Right forelimb (tissue), 1 donor: ENCODE data around the gene FPR1.

Source experiments
- DNase-seq: peaks from one replicate; pipeline ENCODE4 v3.0.0-alpha.2; 2018

FPR1 gene

DNA sequence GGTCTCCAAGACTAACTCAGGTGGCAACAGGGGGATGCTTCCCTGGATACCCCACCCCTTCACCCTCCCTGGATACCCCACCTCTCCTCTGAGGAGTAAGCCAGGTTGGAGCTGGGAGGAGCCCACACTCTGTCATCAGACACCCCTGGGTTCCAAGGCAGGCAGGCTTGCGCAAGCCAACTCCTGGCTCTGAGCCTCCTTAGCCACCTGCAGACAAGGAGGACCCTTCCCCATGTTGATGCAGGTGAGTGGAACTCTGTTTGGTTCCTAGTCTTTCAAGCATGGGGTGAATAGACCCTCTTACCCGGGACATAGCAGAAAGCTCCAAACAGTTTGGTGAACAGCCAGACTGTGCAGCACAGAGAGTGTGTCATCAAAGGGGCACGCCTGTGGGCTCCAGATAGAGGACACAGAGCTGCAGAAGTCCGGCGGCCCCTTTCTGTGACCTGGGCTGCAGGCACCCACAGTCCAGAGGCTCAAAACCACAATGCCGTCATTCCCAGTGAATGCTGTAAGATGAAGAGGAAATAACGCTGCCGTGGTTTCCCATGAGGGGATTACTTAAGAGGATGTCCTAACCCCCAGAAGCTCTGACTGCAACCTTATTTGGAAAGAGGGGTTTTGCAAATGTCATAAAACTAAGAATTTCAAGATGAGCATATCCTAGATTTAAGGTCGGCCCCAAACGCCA is 15.8 kb downstream of the FPR1 start:
- DNase-seq, result no peak

- no peak for DNase-seq
Observed at GRCh38 chr19:51733742-51734522, 17.7 kb downstream of the FPR1 start.

DNA sequence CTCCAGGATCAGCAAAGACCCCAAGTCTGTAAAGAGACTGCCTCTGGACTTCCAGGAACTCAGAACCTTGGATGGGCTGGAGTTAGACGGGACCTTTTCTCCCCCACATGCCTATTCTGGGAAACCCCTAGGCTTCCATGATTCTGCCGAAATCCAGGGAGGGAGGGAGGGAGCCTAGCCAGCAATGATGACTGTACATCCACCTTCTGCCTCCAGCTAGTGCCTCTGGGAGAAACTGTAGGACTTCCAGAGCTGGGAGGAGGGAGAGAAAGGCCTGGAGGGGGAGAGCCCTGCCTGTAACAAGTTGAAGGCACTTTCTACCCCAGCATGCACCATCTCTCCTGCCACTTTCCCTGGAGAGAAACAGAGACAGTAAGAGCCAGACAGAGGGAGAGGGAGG is 21.9 kb downstream of the FPR1 start:
- DNase-seq, result no peak

DNA sequence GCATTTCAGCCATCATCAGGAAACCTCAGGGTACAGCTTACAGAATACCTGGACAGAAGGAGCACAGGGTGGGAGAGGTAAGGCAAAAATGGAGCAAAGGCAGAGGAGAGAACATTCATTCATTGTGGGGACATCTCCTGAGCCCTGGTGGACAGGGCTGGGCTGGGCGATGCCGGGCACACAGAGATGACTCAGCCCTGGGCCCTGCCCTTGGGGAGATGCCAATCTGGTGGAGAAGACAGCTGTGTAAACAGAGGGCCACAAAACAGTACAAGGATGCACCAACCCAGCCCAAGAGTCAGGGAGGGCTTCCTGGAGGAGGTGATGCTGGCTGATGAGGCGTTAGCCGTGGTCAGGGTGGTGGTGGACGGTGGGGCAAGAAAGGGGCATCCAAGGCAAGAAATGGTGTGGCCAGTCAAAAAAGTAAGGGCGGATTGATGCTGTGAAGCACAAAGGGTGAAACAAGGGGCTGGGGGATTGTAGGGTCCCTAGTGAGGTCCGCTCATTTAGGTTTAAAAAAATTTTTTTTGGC is 24.3 kb downstream of the FPR1 start:
- no peak for DNase-seq

- peak; percentile 68 for DNase-seq
Observed at GRCh38 chr19:51726049-51726448, 25.6 kb downstream of the FPR1 start.

GRCh38 chr19:51724543-51724942 is 27.1 kb downstream of the FPR1 start:
- DNase-seq, result no peak

- DNase-seq, result no peak
Observed at GRCh38 chr19:51722492-51722891, 29.2 kb downstream of the FPR1 start.

- DNase-seq, result no peak
Observed at GRCh38 chr19:51721905-51722304, 29.8 kb downstream of the FPR1 start.

GRCh38 chr19:51719251-51719988 is 32.3 kb downstream of the FPR1 start:
- DNase-seq, result no peak

DNA sequence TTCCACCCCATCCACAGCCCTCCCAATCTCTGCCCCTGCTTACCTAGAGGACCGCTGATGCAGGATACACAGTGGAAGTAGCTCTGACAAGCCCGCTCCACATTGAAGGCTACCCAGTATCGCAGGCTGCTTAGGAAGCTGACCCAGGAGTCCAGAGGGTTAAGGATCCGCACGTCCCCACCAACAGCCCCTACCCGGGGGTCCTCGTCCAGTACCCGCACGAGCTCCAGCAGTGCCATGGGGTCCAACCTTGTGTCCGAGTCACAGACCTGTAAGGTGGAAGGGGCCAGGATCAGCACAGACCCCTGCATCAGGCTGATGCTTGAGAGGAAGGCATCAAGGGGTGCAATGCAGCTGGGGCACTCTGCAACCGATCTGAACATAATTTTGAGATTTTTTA is 34.8 kb downstream of the FPR1 start:
- DNase-seq, result no peak

- no peak for DNase-seq
Observed at GRCh38 chr19:51715850-51716249, 35.8 kb downstream of the FPR1 start.

DNA sequence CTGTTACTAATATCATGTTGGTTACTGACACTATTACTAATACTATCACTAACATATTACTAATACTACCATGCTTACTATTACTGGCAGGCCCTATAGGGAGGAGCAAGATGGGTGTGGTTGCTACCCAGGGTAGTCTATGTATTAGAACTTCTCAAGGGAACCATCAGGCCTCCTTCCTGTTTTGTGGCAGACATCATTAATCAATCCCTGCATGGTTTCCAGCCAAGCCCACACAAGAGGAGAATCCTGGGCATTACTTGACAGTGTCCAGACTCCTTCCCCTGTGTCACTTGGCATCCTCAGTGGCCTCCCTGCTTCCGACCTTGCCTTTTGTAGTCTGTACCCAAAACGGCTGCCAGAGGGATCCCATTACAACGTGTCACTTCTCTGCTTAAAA is 36.8 kb downstream of the FPR1 start:
- no peak for DNase-seq

DNA sequence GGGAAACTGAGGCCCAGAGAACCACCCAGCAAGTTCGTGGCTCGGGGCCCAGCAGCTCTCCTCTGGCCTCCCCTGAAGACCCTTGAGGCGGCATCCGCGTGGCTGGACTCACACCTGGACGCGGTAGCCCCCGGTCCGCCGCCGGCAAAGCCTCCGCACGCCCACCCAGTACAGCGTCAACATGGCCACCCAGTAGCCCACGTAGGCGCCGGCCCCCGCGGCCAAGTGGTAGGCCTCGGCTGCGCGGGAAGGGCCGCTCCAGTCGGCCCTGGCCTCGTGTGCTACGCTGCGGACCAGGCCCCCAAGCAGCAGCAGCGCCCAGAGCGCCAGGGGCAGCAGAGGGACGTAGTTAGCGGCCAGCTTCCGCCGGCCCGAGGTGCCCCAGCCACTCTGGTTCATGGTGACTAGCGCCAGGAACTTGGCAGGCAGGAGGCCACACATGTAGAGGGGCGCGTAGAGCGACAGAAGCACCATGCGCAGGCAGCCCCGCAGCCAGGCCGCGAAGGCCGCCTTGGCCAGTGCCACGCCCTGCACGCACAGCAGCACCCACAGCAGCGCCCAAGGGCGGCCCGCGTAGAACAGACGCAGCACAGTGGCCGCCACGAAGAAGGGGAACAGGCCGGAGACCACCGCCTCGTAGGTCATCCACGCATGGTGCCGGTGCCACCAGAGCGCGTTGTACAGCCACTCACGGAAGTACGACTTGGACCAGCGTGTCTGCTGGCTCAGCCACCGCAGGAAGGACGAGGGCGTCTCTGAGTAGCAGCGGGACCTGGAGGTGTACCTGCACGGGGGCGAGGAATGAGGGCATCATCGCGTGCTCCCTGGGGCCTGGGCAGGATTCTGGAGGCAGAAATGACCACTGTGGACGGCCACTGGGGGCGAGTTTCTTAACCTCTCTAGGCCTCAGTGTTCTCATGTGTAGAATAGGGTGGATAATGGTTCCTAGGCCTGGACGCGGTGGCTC is 38.1 kb downstream of the FPR1 start:
- DNase-seq, result no peak

GRCh38 chr19:51712461-51713081 is 39.1 kb downstream of the FPR1 start:
- DNase-seq, result no peak

- DNase-seq, result no peak
Observed at GRCh38 chr19:51711702-51712101, 40.0 kb downstream of the FPR1 start.

- no peak for DNase-seq
Observed at GRCh38 chr19:51710163-51710562, 41.5 kb downstream of the FPR1 start.

- DNase-seq, result no peak
Observed at GRCh38 chr19:51709575-51709974, 42.1 kb downstream of the FPR1 start.

DNA sequence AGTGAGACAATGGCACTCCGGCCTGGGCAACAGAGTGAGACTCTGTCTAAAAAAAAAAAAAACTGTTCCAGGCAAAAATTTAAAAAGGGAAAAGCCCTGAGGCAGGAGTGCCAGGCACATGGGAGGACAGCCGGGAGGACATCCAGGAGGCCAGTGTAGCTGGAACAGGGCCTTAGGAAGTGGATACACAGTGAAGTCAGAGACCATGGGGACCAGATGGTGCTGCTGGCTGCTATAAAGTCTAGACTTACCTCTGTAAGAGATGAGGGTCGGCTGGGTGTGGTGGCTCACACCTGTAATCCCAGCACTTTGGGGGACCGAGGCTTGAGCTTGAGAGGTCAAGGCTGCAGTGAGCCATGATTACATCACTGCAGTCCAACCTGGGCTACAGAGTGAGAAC is 42.9 kb downstream of the FPR1 start:
- DNase-seq, result no peak

GRCh38 chr19:51706885-51707284 is 44.8 kb downstream of the FPR1 start:
- DNase-seq, result no peak

GRCh38 chr19:51706296-51706695 is 45.4 kb downstream of the FPR1 start:
- no peak for DNase-seq

DNA sequence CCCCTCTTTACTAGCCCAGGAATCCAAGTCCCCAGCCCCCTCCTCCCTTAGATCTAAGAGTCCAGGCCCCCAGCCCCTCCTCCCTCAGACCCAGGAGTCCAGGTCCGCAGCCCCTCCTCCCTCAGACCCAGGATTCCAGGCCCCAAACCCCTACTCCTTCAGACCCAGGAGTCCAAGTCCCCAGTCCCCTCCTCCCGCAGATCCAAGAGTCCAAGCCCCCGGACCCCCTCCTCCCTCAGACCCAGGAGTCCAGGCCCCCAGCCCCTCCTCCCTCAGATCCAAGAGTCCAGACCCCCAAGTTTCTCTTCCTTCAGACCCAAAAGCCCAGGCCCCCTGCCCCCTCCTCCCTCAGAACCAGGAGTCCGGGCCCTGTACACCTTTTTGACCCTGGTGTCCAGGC is 47.1 kb downstream of the FPR1 start:
- DNase-seq, result no peak
